Kidney epithelial cell (primary cell): ENCODE results near the gene RBP2. TPM values are rescaled to one million over a fixed set of nuclear protein-coding genes. Genes with fewer than 3 reads are reported as not detected.
"Not testable (repeated sequence)": the region's sequence is repeated elsewhere in the genome, so short reads cannot be mapped to it uniquely, and the experiment has no call there.

Source experiments
- DNase-seq: peaks from one replicate; pipeline ENCODE4 v3.0.0-alpha.2; 2010; ENCODE audit warnings: low read depth
- H3K27me3 ChIP-seq: 2 replicates; pipeline ENCODE4 v1.6.0; 2011; ENCODE audit warnings: low read length; ENCODE audit not compliant: control insufficient read depth, insufficient read depth
- H3K36me3 ChIP-seq: 2 replicates; pipeline ENCODE4 v1.5.1; 2011; ENCODE audit warnings: low read length; ENCODE audit not compliant: control insufficient read depth, insufficient read depth
- H3K4me3 ChIP-seq: 2 replicates; pipeline ENCODE4 v1.5.1; 2011; ENCODE audit warnings: low read depth, mild to moderate bottlenecking, control low read depth, low read length
- CTCF ChIP-seq: IDR thresholded peaks from 2 replicates; pipeline ENCODE4 v1.5.1; 2011; ENCODE audit warnings: mild to moderate bottlenecking, moderate library complexity, low read length, control low read depth, inconsistent platforms; ENCODE audit not compliant: insufficient read depth, poor library complexity, severe bottlenecking
- total RNA-seq: library from RNA; depleted of rRNA; stranded (reverse); fragments of >200 nt; gene quantifications from 2 replicates; pipeline ENCODE4 v1.2.3, GENCODE V29; 2015

RBP2 gene
- total RNA-seq, 1 donor from 2014 or later: not detected

DNA sequence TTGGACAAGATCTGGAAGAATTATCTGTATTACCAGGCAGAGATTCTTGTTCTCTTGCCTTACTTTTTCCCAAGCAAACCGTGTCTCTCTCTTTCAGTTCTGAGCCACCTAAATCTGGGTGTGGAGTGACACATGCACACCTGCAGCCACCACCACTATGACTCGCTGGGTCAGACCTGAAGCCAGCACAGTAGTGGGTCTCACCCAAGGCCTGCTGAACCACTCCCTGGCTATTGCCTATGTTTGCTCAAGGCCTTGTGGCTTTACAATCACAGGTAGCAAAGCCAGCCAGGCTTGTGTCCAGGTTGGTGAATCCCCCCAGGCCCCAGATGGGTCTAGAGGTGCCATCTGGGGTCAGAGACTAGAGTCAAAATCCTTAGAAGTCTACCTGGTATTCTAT is 58.2 kb downstream of the RBP2 start:
- H3K4me3 ChIP-seq: no peak overlapping the region

DNA sequence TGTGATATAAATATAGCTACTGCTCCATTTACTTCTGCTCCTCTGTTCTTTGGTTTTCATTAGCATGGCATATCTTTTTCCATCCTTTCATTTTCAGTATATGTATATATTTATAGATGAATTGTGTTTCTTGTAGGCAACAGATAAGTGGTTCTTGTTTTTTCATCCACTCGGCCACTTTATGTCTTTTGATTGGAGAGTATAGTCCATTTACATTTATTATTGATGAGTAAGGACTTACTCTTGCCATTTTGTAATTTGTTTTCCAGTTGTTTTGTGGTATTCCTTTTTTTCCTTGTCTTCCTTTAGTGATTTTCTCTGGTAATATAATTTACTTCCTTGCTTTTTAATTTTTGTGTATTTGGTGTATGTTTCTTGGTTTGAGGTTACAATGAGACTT is 60.0 kb downstream of the RBP2 start:
- no peak for DNase-seq
- no peak for TF ChIP-seq CTCF
- no peaks in the 10 kb centered on the region for H3K27me3 ChIP-seq
- H3K36me3 ChIP-seq: no peaks in the 10 kb centered on the region
- no peak overlapping the region for H3K4me3 ChIP-seq

More for the DNA sequence above, 58.2 kb downstream of the RBP2 start:
- no peak for DNase-seq
- H3K36me3 ChIP-seq: no peaks in the 10 kb centered on the region
- H3K27me3 ChIP-seq: no peaks in the 10 kb centered on the region
- TF ChIP-seq CTCF: no peak

- no peak for DNase-seq
- H3K4me3 ChIP-seq: no peak overlapping the region
- H3K36me3 ChIP-seq: no peaks in the 10 kb centered on the region
- no peaks in the 10 kb centered on the region for H3K27me3 ChIP-seq
- TF ChIP-seq CTCF: no peak
Measured at GRCh38 chr3:139414608-139415224, 61.6 kb downstream of the RBP2 start.

DNA sequence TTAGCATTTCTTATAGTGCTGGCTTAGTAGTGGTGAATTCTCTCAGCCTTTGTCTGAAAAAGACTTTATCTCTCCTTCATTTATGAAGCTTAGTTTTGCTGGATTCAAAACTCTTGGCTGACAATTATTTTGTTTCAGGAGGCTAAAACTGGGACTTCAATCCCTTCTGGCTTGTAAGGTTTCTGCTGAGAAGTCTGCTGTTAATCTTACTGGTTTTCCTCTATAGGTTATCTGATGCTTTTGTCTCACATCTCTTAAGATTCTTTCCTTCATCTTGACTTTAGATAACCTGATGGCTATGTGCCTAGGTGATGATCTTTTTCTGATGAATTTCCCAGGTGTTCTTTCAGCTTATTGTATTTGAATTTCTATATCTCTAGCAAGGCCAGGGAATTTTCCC is 63.4 kb downstream of the RBP2 start:
- not testable (repeated sequence) for H3K36me3 ChIP-seq, H3K27me3 ChIP-seq, DNase-seq, H3K4me3 ChIP-seq

Other genes starting within 250 kb of the RBP2 start
- 45.7 and 46.3 TPM in 2 replicates for gene MRPS22, start 132.5 kb downstream of the RBP2 start, total RNA-seq
- 79.0 and 98.1 TPM in 2 replicates for gene COPB2, start 86.9 kb downstream of the RBP2 start, total RNA-seq
- 208 and 211 TPM in 2 replicates for gene RBP1, start 63.2 kb upstream of the RBP2 start, total RNA-seq
- gene NMNAT3, start 201.5 kb upstream of the RBP2 start, total RNA-seq: 6.6 and 8.6 TPM in 2 replicates